Endothelial cell of umbilical vein (primary cell): Measurements from ENCODE around the gene SRRM4.

Experiments
- POLR2A ChIP-seq: IDR thresholded peaks from 2 replicates; pipeline ENCODE4 v1.6.1; 2012; ENCODE audit warnings: low read depth, mild to moderate bottlenecking, control low read depth, low read length
- POLR2AphosphoS5 ChIP-seq: IDR thresholded peaks from 2 replicates; pipeline ENCODE4 v1.6.1; 2012; ENCODE audit warnings: low read depth, mild to moderate bottlenecking, control low read depth, low read length, moderate library complexity; ENCODE audit not compliant: insufficient read depth
- TF ChIP-seq, protein P1 (sequence below), 2 donors: IDR thresholded peaks; 1 replicate in 1 of 2; 2 replicates in 1 of 2; pipeline ENCODE4 v1.5.1; 2011; ENCODE audit warnings: low read length in 2 of 2, mild to moderate bottlenecking in 2 of 2, moderate library complexity in 2 of 2, control low read depth in 1 of 2, inconsistent platforms in 1 of 2, low read depth in 1 of 2; ENCODE audit not compliant: insufficient read depth in 1 of 2; ENCODE audit errors: extremely low read depth in 1 of 2

GRCh38 chr12:119114294-119114693, 133.0 kb downstream of the SRRM4 start:
- TF ChIP-seq, protein P1, sequence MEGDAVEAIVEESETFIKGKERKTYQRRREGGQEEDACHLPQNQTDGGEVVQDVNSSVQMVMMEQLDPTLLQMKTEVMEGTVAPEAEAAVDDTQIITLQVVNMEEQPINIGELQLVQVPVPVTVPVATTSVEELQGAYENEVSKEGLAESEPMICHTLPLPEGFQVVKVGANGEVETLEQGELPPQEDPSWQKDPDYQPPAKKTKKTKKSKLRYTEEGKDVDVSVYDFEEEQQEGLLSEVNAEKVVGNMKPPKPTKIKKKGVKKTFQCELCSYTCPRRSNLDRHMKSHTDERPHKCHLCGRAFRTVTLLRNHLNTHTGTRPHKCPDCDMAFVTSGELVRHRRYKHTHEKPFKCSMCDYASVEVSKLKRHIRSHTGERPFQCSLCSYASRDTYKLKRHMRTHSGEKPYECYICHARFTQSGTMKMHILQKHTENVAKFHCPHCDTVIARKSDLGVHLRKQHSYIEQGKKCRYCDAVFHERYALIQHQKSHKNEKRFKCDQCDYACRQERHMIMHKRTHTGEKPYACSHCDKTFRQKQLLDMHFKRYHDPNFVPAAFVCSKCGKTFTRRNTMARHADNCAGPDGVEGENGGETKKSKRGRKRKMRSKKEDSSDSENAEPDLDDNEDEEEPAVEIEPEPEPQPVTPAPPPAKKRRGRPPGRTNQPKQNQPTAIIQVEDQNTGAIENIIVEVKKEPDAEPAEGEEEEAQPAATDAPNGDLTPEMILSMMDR (IDR thresholded peaks at IDR 0.05; ENCODE audit: extremely low read depth in 1 of 2, insufficient read depth in 1 of 2, low read depth in 1 of 2, low read length in 2 of 2), result no peak
- TF ChIP-seq POLR2A (no peak), POLR2AphosphoS5 (no peak)
